HepG2 (cell line): Measurements from ENCODE around the gene RUNDC1. TPM values are rescaled to one million over a fixed set of nuclear protein-coding genes. Genes with fewer than 3 reads are reported as not detected.

ENCODE experiments used
- ATF3 ChIP-seq: sonication (generic); formaldehyde crosslinking; IDR thresholded peaks from 2 replicates; pipeline ENCODE4 v1.4.0; 2020; ENCODE audit warnings: missing genetic modification reagents
- ATF4 ChIP-seq, 2 experiments: fragments of 450-650 bp in 1 of 2; sonication (generic) in 1 of 2; formaldehyde crosslinking; IDR thresholded peaks; 2 replicates each; pipeline versions ENCODE4 v1.5.0 to v1.8.0; 2020 to 2022; ENCODE audit warnings: mild to moderate bottlenecking in 1 of 2, missing genetic modification reagents in 1 of 2
- CSRNP1 ChIP-seq: sonication (generic); formaldehyde crosslinking; IDR thresholded peaks from 2 replicates; pipeline ENCODE4 v1.8.1; 2023; ENCODE audit warnings: mild to moderate bottlenecking, missing genetic modification reagents
- FOXK2 ChIP-seq: fragments of 450-650 bp; IDR thresholded peaks from 2 replicates; pipeline ENCODE4 v1.6.1; 2016
- GPN1 ChIP-seq: sonication (generic); formaldehyde crosslinking; IDR thresholded peaks from 2 replicates; pipeline ENCODE4 v1.5.1; 2020; ENCODE audit warnings: missing genetic modification reagents, borderline replicate concordance
- IRF2 ChIP-seq: IDR thresholded peaks from 2 replicates; pipeline ENCODE4 v1.6.1; 2018; ENCODE audit warnings: missing genetic modification reagents, missing compliant biosample characterization
- KAT8 ChIP-seq: IDR thresholded peaks from 2 replicates; pipeline ENCODE4 v1.6.1; 2016; ENCODE audit warnings: missing genetic modification reagents, missing compliant biosample characterization
- NCOA2 ChIP-seq: sonication (generic); formaldehyde crosslinking; IDR thresholded peaks from 2 replicates; pipeline ENCODE4 v1.8.0; 2022; ENCODE audit warnings: inconsistent platforms
- NFYB ChIP-seq: sonication (generic); formaldehyde crosslinking; IDR thresholded peaks from 2 replicates; pipeline ENCODE4 v1.4.0; 2020; ENCODE audit warnings: missing genetic modification reagents
- PRMT3 ChIP-seq: sonication (generic); formaldehyde crosslinking; IDR thresholded peaks from 2 replicates; pipeline ENCODE4 v1.8.1; 2022; ENCODE audit warnings: low read depth, mild to moderate bottlenecking, moderate library complexity, missing genetic modification reagents, borderline replicate concordance
- RAD21 ChIP-seq: fragments of 450-650 bp; formaldehyde crosslinking; IDR thresholded peaks from 2 replicates; pipeline ENCODE4 v1.5.0; 2020; ENCODE audit warnings: mild to moderate bottlenecking
- RFXAP ChIP-seq: sonication (generic); formaldehyde crosslinking; IDR thresholded peaks from 2 replicates; pipeline ENCODE4 v1.4.0; 2020; ENCODE audit warnings: missing genetic modification reagents, borderline replicate concordance
- RORA ChIP-seq: sonication (generic); formaldehyde crosslinking; IDR thresholded peaks from 2 replicates; pipeline ENCODE4 v1.5.0; 2020; ENCODE audit warnings: mild to moderate bottlenecking, missing genetic modification reagents, moderate library complexity
- SCMH1 ChIP-seq: sonication (generic); formaldehyde crosslinking; IDR thresholded peaks from 2 replicates; pipeline ENCODE4 v1.9.0; 2021; ENCODE audit warnings: missing genetic modification reagents, mild to moderate bottlenecking, borderline replicate concordance
- SP4 ChIP-seq: sonication (generic); formaldehyde crosslinking; IDR thresholded peaks from 2 replicates; pipeline ENCODE4 v1.8.1; 2023; ENCODE audit warnings: mild to moderate bottlenecking, missing genetic modification reagents
- SRSF4 ChIP-seq: fragments of 200-400 bp; formaldehyde crosslinking; IDR thresholded peaks from one replicate; pipeline ENCODE4 v1.6.1; 2018; ENCODE audit warnings: mild to moderate bottlenecking, low read depth, low read length, moderate library complexity; ENCODE audit not compliant: poor library complexity, severe bottlenecking
- TFDP2 ChIP-seq: sonication (generic); formaldehyde crosslinking; IDR thresholded peaks from 2 replicates; pipeline ENCODE4 v1.4.0; 2020; ENCODE audit warnings: missing genetic modification reagents
- THYN1 ChIP-seq: sonication (generic); formaldehyde crosslinking; IDR thresholded peaks from 2 replicates; pipeline ENCODE4 v1.8.1; 2023; ENCODE audit warnings: low read depth, mild to moderate bottlenecking, moderate library complexity, missing genetic modification reagents, borderline replicate concordance
- ZMYM2 ChIP-seq: sonication (generic); formaldehyde crosslinking; IDR thresholded peaks from 2 replicates; pipeline ENCODE4 v1.8.0; 2022; ENCODE audit warnings: mild to moderate bottlenecking, missing genetic modification reagents
- ZNF205 ChIP-seq: IDR thresholded peaks from 2 replicates; pipeline ENCODE4 v1.6.1; 2018; ENCODE audit warnings: missing biosample characterization, missing genetic modification reagents
- ZNF281 ChIP-seq: sonication (generic); formaldehyde crosslinking; IDR thresholded peaks from 2 replicates; pipeline ENCODE4 v1.4.0; 2020; ENCODE audit warnings: missing genetic modification reagents, borderline replicate concordance
- ZZZ3 ChIP-seq: sonication (generic); formaldehyde crosslinking; IDR thresholded peaks from 2 replicates; pipeline ENCODE4 v1.4.0; 2020; ENCODE audit warnings: missing genetic modification reagents, mild to moderate bottlenecking, borderline replicate concordance
- polyA plus RNA-seq, 8 experiments: library from polyadenylated mRNA; depleted of rRNA in 3 of 8; stranded (reverse) in 7 of 8; unstranded in 1 of 8; fragments of >200 nt; fragmentation: Illumina TruSeq in 4 of 8; extraction: Trizol in 4 of 8; gene quantifications; 2 replicates each; pipeline versions ENCODE4 v1.2.1 to v1.2.3, GENCODE V29; 2011 to 2016; ENCODE audit warnings: low read depth in 4 of 8, missing spikeins in 1 of 8, mixed read lengths in 1 of 8; ENCODE audit not compliant: insufficient read depth in 1 of 8
- total RNA-seq, 5 experiments: library from RNA; depleted of rRNA; stranded (reverse); fragments of >200 nt; fragmentation: Illumina TruSeq; extraction: Trizol; gene quantifications; 2 replicates each; pipeline ENCODE4 v1.2.3, GENCODE V29; 2016; ENCODE audit warnings: low read depth in 1 of 5

RUNDC1 gene
- total and polyA plus RNA-seq, 2 of the 13 experiments (the other 11 are each of a cell fraction or from before 2014, with no cell fraction given), result 10.3 to 11.4 TPM

- peak in 1 of 2 experiments; percentile 55; a peak in 1 of 4 replicates for TF ChIP-seq ATF4 (CRISPR knock-in tag; IDR thresholded peaks at IDR 0.05)
- TF ChIP-seq ZNF281, result no peak; the same call in 1 of the 2 replicates
- TF ChIP-seq SCMH1, result no peak
- peak; percentile 19; the same call in 1 of the 2 replicates for TF ChIP-seq ZMYM2 (CRISPR knock-in tag)
- no peak for TF ChIP-seq SP4 (CRISPR knock-in tag)
- no peak for TF ChIP-seq TFDP2 (CRISPR knock-in tag)
- TF ChIP-seq IRF2 (CRISPR knock-in tag), result no peak; the same call in none of the 2 replicates
- no peak for TF ChIP-seq ZZZ3 (CRISPR knock-in tag)
- TF ChIP-seq NCOA2 (CRISPR knock-in tag), result peak; percentile 88
- no peak for TF ChIP-seq RAD21 (CRISPR knock-in tag)
- TF ChIP-seq GPN1, result no peak
- no peak for TF ChIP-seq THYN1 (CRISPR knock-in tag)
- 0 out of 2 replicates have a peak, but pooled peaks have one; percentile 6 for TF ChIP-seq ATF3
- no peak for TF ChIP-seq SRSF4
- TF ChIP-seq RFXAP (CRISPR knock-in tag), result no peak; the same call in 1 of the 2 replicates
- no peak for TF ChIP-seq PRMT3
- TF ChIP-seq RORA, result no peak
- 0 out of 2 replicates have a peak, but pooled peaks have one; percentile 9 for TF ChIP-seq CSRNP1 (CRISPR knock-in tag)
- no peak for TF ChIP-seq NFYB (CRISPR knock-in tag)
- TF ChIP-seq ZNF205 (CRISPR knock-in tag), result no peak; the same call in 1 of the 2 replicates
- TF ChIP-seq FOXK2, result peak; percentile 69; the same call in 1 of the 2 replicates
- TF ChIP-seq KAT8 (CRISPR knock-in tag), result peak; percentile 64; the same call in 1 of the 2 replicates
These were observed 30.4 kb downstream of the RUNDC1 start (continued) for GRCh38 chr17:43010667-43011308.
